Measurements from ENCODE around the gene MARF1. TPM values are rescaled to one million over a fixed set of nuclear protein-coding genes. Genes with fewer than 3 reads are reported as not detected.

Gene MARF1
- total and polyA plus RNA-seq, 9 of the 15 experiments (the other 6 are each of a cell fraction or from before 2014, with no cell fraction given), result 4.7 to 33.2 (median 11.7) TPM

DNA sequence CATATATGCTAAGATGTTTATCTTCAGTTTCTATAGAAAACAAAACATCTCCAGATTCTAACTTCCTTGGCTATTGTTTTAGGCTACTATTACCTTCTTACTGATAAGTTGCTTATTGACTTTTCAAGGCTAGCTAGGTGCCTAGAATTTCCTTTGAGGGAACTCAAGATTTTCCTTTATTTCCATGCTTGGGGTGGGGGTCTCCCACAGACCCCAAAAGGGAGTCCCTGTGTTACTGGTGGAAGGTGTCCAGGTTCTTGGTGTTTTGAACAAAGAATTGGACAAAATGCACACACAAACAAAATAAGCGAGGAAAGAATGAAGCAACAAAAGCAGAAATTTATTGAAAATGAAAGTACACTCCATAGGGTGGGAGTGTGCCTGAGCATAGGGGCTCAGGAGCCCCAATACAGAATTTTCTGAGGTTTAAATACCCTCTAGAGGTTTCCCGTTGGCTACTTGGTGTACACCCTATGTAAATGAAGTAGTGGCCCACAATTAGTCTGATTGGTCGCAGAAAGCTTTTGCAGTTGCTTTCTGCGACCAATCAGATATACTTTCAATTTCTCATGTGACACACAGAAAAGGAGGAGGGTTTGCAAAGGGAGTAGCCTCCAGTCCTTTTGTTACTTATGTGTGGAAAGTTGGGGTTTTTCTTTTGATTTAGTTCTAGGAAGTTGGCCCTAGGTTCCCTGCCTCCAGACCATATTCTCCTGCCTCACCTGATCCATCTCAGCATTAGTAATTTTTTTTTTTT is 67.5 kb downstream of the MARF1 start (continued):
- TF ChIP-seq ZNF583 (CRISPR knock-in tag; IDR thresholded peaks at IDR 0.05) (no peak), CGGBP1 (CRISPR knock-in tag; IDR thresholded peaks at IDR 0.05) (0 out of 2 replicates have a peak, but pooled peaks have one; percentile 28), SAP30 (IDR thresholded peaks at IDR 0.05; ENCODE audit: borderline replicate concordance, insufficient read depth, low read depth, low read length, poor library complexity, severe bottlenecking) (no peak), ZFP30 (CRISPR knock-in tag; IDR thresholded peaks at IDR 0.05; ENCODE audit: borderline replicate concordance) (no peak), ZNF398 (CRISPR knock-in tag; IDR thresholded peaks at IDR 0.05) (no peak), HOXB6 (CRISPR knock-in tag; IDR thresholded peaks at IDR 0.05; ENCODE audit: borderline replicate concordance) (no peak), NONO (IDR thresholded peaks at IDR 0.05; ENCODE audit: low read depth in 2 of 2, low read length in 1 of 2) (no peak), CHCHD3 (CRISPR knock-in tag; IDR thresholded peaks at IDR 0.05) (0 out of 2 replicates have a peak, but pooled peaks have one; percentile 65), MAZ (CRISPR knock-in tag; conservative IDR thresholded peaks at IDR 0.05 in 1 of 2, IDR thresholded peaks at IDR 0.05 in 1 of 2) (peak in 1 of 2 experiments; percentile 9; a peak in 1 of 4 replicates), IRF2 (CRISPR knock-in tag; IDR thresholded peaks at IDR 0.05) (no peak), RREB1 (CRISPR knock-in tag; IDR thresholded peaks at IDR 0.05) (no peak)
- TF ChIP-seq, protein P1, sequence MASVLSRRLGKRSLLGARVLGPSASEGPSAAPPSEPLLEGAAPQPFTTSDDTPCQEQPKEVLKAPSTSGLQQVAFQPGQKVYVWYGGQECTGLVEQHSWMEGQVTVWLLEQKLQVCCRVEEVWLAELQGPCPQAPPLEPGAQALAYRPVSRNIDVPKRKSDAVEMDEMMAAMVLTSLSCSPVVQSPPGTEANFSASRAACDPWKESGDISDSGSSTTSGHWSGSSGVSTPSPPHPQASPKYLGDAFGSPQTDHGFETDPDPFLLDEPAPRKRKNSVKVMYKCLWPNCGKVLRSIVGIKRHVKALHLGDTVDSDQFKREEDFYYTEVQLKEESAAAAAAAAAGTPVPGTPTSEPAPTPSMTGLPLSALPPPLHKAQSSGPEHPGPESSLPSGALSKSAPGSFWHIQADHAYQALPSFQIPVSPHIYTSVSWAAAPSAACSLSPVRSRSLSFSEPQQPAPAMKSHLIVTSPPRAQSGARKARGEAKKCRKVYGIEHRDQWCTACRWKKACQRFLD (CRISPR knock-in tag; IDR thresholded peaks at IDR 0.05), result no peak; the same call in 1 of the 2 replicates
- TF ChIP-seq, protein P2, sequence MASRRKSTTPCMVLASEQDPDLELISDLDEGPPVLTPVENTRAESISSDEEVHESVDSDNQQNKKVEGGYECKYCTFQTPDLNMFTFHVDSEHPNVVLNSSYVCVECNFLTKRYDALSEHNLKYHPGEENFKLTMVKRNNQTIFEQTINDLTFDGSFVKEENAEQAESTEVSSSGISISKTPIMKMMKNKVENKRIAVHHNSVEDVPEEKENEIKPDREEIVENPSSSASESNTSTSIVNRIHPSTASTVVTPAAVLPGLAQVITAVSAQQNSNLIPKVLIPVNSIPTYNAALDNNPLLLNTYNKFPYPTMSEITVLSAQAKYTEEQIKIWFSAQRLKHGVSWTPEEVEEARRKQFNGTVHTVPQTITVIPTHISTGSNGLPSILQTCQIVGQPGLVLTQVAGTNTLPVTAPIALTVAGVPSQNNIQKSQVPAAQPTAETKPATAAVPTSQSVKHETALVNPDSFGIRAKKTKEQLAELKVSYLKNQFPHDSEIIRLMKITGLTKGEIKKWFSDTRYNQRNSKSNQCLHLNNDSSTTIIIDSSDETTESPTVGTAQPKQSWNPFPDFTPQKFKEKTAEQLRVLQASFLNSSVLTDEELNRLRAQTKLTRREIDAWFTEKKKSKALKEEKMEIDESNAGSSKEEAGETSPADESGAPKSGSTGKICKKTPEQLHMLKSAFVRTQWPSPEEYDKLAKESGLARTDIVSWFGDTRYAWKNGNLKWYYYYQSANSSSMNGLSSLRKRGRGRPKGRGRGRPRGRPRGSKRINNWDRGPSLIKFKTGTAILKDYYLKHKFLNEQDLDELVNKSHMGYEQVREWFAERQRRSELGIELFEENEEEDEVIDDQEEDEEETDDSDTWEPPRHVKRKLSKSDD (conservative IDR thresholded peaks at IDR 0.05; ENCODE audit: low read length), result no peak
